GM18519 (cell line): ENCODE results near the gene CUX1.

Experiments
- ATAC-seq: cut with Tn5 transposase; IDR thresholded peaks from one replicate; pipeline ENCODE4 v1.9.1; 2021; ENCODE audit warnings: mild to moderate bottlenecking, moderate library complexity; ENCODE audit not compliant: unreplicated experiment, low FRiP score

The CUX1 gene

DNA sequence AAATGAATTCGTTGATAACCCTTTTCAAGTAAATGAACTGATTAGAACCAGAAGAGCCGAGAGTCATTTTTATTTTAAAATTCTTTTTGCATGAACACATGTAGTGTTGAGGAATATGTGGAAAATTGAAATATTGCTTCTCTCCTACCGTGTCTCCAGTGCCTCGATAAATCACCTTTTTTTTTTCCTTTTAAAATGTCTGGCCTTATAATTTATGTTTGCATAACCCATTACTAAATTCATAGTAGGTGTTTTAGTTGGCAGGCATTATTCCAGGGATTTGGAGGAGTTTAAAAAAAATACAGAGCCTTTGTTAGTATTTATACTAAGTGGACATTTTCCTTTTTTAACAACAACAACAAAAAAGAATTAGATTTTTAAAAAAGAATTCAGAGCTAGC, 115.6 kb downstream of the CUX1 start:
- ATAC-seq = no peak

DNA sequence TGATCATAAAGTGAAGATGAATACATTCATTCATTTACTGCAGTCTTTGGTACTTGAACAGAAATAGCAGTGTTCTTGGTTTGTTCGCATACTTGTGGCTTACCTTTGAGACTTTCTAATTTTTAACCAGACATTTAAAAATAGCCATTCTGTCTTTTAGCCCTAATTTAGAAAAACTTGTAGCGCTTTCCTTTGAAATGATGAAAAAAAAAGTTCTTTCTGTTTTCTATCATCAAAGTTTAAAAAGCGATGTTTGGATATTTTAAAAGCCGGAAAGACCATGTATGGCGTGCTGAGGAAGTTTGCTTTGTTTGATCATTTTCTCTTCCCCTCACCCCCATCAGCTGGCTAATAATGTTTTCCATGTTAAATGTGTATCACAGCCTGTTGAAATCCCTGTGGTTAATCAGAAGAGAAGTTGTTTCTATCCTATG, 116.3 kb downstream of the CUX1 start:
- ATAC-seq = no peak

DNA sequence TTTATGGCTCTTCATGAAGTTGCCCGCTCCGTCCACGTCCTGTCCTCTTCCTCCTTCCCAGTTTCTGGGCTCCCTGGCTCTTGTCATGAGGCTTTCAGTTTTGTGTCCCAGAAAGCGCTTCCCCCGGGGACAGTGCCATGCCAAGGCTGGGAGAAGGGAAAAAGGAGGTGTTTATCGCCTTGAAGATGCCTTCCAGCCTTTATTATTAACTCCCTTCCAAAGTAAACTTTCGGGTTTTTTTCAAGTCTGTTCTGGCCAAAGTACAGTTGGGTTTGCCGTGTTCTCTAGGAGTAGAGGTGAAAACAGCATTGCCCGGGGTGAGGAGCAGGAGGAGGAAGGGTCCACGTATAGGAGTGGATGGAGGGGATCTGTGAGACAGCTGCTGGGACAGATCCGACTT, 117.2 kb downstream of the CUX1 start:
- ATAC-seq = no peak

DNA sequence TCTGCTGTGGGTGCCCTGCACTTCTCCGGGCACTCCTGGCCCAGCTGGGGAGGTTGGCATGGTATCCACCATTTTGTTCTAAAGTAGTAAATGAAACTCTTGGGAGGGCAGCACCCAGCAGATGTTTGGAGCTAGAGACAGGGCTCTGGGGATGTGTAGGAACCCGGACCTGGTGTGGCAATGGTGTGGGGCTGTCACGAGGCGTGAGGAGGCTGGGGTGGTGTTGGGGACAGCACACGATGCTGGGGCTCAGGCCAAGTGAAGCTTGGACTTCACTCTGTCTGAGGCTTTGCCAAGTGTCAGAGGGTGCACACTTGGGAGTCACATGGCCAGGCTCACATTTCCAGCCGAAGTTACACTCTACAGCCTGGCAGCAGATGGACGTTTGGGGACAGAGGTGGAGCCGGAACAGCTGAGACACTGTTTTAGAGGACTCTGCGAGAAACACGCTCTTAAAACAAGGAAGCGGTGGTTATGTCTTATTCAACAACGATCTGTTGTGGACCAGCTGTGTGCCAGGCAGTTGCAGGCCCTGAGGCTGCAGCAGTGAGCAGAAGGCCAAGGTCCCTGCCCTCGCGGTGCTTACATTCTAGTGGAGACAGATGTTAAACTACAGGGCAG, 118.2 kb downstream of the CUX1 start:
- ATAC-seq = no peak

DNA sequence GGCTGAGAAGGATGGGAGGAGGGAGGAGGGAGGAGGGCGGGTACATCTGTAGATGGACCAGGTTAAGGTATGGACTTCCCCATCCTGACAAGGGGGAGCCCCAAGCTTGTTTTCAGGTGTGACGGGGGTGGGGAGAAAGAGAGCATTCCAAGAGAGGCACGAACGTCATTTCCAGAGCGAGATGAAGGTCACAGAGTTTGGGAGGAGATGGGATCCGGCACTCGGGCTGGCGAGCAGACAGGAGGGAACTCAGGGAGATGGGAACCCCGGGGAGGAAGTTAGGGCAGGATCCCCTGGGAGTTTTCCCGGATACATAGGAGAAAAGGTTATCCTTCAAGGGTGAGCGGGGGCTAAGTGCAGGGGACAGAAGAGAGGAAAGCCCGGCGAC, 118.8 kb downstream of the CUX1 start:
- ATAC-seq = no peak

DNA sequence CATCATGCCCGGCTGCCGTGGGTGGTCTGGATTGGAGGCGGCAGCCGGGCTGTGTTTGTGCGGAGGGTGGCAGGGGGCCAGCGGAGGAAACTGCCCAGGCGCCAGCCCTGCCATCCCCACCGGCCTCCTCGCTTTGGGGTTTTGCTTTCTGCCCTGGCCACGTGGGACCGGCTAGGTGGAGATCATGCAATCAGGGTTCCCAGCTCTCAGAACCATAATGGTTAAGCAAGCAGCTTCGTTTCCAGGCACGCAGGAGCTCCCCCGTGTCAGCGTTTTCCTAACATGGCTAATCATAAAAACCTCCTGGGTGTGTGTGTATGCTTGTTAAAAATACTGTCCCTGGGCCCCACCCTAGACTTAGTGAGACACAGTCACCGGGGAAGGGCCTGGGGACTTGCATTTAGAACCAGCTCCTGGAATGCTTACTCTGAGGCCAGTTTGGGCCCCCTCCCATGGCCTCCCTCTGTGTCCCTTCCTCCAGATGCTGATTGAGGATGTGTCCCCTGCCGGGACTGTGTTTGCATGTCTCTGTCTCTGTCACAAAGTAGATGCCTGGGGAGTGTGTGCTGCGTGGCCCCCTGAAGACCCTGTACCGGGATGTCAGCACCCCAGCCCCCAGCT, 119.3 kb downstream of the CUX1 start:
- no peak for ATAC-seq

DNA sequence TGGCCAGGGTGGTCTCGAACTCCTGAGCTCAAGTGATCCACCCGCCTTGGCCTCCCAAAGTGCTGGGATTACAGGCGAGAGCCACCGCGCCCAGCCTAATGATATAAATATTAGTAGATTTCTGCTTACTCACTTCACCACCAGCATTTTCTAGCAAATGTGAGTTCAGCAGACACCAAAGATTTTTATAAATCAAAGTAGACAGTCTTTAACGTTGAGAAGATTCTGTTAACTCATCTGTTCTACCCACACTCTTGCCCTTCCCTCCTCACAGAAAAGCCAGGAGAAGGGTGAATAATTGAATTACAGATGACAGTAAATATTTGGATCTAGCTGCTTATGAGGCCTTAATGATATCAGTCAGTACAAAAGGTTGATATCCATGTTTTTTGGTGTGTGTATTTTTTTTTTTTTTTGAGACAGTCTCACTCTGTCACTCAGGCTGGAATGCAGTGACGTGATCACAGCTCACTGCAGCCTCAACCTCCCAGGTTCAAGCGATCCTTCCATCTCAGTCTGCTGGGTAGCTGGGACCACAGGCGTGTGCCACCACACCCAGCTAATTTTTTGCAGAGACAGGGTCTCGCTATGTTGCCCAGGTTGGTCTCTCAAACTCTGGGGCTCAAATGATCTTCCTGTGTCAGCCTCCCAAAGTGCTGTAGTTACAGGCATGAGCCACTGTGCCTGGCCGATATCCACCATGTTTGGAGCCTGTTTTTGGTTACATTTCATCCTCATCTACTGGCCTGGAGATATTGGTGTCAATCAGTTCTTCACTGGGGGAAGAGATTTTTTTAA, 120.5 kb downstream of the CUX1 start:
- no peak for ATAC-seq

DNA sequence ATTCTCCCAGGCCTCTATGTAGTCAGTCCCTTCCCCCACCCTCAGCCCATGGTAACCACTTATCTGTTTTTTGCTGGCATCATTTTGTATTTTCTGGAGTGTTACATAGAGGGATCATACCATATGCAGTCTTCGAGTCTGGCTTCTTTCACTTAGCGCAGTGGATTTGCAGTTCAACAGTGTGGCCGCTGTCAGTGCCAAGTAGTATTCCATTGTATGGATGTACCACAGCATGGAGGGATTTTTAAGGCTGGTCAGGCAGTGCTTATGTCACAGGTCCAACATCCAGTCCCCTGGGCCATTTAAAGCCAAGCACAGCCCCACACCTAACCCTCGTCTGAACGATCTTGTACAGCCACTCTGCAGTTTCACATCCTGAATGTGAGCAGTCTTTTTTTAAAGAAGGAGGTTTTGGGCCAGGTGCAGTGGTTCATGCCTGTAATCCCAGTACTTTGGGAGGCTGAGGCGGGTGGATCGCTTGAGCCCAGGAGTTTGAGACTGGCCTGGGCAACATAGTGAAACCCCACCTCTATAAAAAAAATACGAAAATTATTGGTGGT, 121.8 kb downstream of the CUX1 start:
- no peak for ATAC-seq

DNA sequence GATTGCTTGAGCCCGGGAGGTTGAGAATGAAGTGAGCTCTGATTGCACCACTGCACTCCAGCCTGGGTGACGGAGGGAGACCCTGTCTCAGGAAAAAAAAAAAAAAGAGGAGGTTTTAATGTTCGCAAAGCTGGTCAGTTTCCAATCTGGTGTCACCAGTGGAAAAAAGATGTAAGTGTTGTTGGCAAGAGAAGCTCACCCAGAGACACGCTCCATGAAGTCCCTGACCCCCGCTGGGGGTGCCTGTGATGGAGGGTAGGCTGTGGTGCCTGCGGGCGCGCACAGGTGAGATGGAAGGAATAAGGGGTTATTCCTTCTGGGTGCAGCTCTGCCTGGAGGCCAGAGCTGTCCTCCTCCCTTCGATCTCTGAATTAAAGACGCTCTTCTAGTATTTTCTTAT, 122.7 kb downstream of the CUX1 start:
- no peak for ATAC-seq

DNA sequence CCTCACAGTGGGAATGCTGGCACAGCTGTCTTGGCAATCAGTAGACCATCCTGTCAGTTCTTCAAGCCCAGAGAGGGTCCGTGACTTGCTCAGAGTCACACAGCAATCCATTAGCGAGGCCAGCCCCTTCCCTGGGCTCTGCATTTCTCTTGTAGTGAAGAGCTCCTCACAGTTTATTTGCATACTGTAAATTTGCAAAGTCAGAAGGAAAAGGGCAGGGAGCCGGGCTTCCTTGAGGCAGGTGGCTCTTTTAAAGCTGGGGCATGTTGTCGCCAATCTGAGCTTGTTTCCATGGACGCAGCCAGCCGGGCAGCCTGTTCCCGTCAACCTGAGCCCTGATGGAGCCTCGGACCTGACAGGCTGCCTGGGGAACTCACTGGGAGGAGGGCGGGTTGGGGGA, 123.4 kb downstream of the CUX1 start:
- no peak for ATAC-seq

DNA sequence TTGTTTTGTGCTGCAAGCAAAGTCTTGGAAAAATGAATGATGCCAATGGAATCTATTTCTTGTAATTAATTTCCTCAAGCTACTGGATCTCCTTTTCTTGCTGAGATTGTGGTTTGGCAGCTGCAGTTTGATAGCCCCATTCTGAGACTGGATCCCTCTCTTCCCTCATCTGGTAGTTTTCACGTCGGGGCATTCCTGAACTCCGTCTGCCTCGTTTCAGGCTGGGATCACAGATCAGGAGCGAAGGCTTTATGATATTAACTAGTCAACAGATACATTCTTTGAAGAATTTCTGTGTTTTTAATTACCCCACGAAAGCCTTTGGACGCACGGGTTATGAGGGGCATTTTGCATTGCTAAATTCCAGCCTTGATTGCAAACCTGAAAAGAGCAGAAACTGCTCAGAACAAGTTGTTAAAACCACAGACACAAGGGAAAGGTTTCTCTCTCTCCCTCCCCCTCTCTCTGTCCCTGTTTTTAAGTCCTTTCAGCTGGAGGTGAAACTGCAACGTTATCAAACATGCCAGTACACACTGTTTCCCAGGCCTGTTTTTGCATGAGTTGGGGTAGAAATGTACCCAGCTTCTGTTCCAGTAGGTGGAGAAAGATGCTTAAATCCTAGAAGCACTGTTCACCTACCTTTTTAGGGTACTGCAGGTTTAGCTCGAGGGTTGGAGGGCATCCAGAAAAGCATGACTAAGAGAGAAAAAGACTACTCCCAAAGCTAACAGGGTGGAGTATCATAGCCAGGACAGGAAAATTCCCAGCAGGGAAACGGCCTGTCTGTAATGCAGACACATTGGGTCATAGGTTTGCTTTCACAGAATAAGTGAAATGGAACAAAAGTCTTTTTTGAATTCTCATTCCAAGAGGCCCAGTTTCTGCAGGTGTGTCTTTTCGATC, 124.3 kb downstream of the CUX1 start:
- no peak for ATAC-seq

DNA sequence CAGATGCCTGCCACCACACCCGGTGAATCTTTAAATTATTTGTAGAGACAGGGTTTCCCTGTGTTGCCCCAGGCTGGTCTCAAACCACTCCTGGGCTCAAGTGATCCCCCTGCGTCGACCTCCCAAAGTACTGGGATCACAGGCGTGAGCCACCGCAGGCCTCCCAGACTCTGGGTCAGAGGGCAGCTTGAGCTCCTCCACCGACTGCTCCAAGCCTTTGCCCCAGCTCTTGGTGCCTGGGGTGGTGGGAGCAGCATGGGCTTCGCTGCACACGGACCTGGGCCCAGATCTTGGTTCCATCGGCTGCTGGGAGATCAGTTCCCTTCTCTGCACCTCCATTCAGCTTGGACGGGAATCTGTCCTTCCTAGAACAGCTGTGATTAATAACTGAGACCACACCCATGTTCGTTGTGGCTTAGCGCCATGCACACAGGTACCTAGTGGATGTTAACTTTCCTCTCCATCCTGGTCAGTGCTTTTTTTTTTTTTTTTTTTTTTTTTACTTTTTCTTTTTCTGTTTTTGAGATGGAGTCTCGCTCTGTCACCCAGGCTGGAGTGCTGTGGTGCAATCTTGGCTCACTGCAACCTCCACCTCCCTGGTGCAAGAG, 125.3 kb downstream of the CUX1 start:
- no peak for ATAC-seq

DNA sequence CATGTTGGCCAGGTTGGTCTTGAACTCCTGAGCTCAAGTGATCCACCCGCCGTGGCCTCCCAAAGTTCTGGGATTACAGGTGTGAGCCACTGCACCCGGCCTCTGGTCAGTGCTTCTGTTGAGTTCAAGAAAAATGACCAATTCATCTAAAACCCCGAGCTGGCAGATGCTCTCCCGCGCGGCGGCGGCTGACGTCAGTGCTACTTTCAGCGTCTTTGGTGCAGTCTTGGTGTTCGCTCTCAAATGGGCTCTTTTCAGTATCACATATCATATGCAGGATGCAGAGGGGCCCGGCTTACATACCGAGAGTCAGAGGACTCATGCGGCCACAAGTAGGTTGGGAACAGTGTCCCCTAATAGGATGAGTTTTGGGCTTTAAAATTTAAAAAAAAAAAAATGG, 125.9 kb downstream of the CUX1 start:
- no peak for ATAC-seq

DNA sequence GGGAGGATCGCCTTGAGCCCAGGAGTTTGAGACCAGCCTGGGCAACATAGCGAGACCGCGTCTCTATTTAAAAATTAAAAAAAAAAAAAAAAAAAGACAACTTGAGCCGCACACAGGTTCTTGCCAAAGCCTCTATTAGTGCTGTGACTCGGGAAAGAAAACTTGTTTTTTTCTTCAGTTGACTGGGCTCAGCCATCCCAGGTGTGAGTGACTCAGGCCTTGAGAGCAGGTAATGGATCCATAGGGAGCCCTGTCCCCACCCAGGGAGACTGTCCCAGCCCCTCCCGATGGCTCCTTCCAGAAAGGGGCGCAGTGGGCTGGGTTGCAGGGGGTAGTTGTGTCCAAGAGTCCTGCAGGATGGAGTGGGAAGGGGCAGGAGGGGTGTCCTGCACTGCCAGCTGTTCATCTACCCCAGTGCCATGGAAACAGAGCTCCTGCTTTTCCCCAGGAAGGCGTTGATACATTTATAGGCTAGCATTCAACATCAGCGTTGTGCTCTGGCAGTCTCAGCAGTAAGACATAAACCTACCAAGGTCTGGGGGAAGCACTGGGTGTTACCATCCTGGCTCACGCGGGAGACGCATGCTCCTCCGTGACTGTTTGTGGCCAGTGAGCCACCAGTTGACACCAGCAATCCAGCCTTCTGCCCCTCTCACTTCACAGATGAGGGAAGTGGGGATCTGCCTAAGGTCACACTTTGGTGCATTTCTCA, 126.6 kb downstream of the CUX1 start:
- ATAC-seq = no peak

DNA sequence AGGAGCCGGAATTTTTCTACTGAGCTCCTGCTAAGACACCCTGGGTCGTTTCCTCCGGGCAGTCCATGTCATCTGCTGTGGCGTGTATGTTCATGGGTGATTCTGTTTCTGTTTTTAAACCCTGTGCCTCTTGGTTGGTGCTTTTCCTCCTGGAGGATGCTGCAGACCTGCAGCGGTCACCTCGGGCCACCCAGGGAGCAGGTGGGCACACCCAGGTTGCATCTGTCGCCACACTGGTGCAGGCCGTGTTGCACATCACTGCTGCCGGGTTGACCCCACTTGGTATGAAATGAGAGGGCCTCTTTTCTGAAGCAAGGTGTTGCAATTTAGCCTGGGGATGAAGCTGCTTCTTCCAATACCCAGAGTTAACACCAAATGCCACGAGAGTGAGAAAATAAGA, 127.2 kb downstream of the CUX1 start:
- no peak for ATAC-seq

DNA sequence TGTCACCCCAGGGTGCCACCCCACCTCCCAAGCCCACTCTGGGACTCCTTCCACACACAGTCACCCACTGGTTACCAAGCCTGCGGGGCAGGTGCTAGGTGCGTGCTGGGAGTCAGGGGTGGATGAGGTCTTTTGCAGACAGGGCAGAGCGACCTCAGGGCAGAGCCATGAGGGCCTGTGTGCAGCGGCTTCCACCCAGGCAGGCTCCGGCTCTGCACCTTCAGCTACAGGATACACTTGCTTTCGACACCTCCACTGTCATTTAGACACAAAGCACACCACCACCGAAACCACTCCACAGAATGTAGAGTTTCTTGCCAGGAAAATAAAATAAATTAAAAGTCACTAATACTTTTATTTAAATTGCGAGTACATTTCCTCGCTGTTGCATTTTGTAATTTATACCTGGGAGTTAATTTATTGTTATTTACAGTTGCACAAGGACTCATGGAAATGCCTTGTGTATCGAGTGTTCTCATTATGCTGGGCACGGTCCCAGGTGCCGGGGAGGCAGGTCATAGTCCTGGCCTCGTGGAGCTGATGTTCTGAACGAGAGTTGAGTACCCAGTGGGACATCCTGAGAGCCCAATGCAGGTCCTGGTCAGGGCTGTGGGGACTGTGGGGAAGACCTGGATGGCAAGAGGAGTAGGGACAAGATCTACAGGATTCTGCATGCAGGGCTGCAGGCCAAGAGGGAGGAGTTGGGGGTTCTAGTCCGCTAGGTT, 127.8 kb downstream of the CUX1 start:
- no peak for ATAC-seq

DNA sequence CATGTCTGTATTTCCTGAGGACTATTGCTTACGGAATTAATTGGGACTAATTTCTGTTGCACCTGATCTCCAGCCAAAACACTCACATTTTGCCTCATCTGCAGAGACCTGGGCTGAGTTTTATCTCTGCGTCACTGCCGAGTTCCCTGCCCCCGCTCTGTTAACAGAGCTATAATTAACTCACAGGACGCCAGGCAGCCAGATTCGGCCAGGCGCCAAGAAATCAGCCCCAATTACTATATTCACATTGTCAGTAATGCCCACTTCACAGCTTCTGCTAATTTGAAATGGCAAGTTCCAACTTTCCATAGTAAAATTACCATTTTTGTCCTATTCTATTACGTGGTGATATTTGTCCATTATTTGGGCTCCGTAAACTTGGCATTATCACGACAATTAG, 130.5 kb downstream of the CUX1 start:
- ATAC-seq = no peak

DNA sequence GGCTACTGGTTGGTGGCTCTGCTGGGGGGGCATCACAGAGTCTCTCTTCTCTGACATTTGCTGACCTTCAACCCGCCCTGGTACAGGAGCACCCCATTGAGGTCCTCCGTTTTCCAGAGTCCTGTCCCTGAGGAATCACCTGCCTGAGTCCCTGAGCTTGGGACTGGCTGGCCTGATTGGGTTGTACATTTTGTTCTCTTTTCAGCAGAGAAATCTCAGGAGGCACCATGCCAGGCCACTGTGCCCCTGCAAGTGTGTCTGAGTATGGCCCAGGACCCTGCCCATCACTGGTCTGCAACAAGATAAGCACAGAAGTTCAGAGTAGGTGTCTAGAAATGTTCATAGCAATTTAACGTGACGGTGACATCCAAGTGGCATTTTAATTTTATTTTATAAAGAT, 131.2 kb downstream of the CUX1 start:
- ATAC-seq = no peak
